Measurements from ENCODE around the gene DMWD. TPM values are rescaled to one million over a fixed set of nuclear protein-coding genes. Genes with fewer than 3 reads are reported as not detected.
A peak's percentile ranks its signal among the peaks of the same experiment; 100 is the strongest.

DMWD gene
- total and polyA plus RNA-seq, 12 donors, result 44.6 to 78.1 (median 68.0) TPM

DNA sequence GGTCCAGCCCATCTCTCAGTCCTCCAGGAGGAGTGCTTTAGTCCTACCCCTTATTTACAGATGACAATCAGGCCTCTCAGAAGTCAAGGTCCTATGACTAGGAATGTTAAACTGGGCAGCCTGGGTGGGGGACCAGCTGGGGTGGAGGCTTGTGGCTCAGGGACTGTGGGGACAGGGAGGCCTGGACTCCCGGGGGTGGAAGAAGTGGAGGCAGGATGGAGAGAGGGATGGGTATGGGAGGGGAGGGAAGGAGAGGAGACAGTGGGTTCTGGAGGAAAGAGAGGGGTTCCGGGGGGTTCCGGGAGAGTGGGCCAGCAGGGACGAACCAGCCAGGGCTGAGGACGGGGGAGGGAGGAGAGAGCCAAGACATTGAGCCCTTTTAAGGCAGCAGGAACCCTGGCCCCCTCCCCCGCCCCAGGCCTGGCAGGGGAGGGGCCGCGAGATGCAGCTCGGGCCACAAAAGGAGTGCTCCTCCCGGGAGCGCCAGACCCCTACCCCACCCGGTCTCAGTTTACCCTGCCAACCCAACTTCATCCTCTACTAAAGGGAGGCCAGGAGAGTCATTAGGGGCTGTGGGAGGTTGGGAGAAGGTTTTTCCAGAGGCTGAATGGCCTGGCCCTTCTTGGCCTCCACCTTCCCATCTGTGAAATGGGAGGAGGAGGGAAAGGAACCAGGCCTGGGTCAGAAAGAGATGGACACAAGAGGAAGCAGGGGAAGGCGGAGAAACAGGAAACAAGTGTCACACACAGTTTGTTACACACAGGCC, 12.0 kb downstream of the DMWD start:
- intact Hi-C loops (cut with DNase I), result no loop called here
- Histone ChIP-seq H3K27me3 (peaks cover 0 to 94% (median 0%) of the 10 kb centered on the region in 7 donors), H3K4me3 (peak overlapping the region; percentile 49 to 87 (median 69)), H3K36me3 (peaks cover 0 to 44% (median 27%) of the 10 kb centered on the region in 9 donors), H3K27ac (peak overlapping the region in 9 of 10 donors; percentile 14 to 96 (median 93)), H3K4me1 (peaks cover 24 to 65% (median 54%) of the 10 kb centered on the region in 9 donors), H3K9me3 (no peaks in the 10 kb centered on the region)
- TF ChIP-seq, protein P1, sequence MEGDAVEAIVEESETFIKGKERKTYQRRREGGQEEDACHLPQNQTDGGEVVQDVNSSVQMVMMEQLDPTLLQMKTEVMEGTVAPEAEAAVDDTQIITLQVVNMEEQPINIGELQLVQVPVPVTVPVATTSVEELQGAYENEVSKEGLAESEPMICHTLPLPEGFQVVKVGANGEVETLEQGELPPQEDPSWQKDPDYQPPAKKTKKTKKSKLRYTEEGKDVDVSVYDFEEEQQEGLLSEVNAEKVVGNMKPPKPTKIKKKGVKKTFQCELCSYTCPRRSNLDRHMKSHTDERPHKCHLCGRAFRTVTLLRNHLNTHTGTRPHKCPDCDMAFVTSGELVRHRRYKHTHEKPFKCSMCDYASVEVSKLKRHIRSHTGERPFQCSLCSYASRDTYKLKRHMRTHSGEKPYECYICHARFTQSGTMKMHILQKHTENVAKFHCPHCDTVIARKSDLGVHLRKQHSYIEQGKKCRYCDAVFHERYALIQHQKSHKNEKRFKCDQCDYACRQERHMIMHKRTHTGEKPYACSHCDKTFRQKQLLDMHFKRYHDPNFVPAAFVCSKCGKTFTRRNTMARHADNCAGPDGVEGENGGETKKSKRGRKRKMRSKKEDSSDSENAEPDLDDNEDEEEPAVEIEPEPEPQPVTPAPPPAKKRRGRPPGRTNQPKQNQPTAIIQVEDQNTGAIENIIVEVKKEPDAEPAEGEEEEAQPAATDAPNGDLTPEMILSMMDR (IDR thresholded peaks at IDR 0.05), result no peak
- no peak for ATAC-seq
- no peak for DNase-seq
- 23 to 34% methylated on average over 11 to 13 of the region's 13 CpGs for WGBS, 2 donors

DNA sequence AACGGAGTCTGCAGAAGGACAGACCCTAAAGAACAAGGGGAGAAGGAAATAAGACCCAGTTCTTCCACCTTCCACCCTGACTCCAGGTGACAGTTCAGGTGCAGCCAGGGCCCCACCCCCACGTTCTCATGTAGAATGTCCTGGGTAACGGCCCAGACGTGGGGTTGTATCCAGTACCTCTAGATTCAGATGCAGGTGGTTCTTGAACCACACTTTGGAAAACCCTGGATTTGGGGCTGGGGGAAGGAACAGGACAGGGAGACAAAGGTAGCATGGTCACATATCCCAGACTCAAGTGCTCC, 12.5 kb downstream of the DMWD start:
- H3K27ac ChIP-seq, result peak overlapping the region in 6 of 10 donors; percentile 23 to 96 (median 68)
- H3K4me1 ChIP-seq, result peaks cover 24 to 60% (median 49%) of the 10 kb centered on the region in 9 donors
- DNase-seq, result no peak
- peaks cover 0 to 90% (median 0%) of the 10 kb centered on the region in 7 donors for H3K27me3 ChIP-seq
- TF ChIP-seq, protein P1 (IDR thresholded peaks at IDR 0.05), result no peak
- 47 to 63% methylated on average over 4 of the region's 4 CpGs for WGBS, 2 donors
- H3K9me3 ChIP-seq, result no peaks in the 10 kb centered on the region
- ATAC-seq, result no peak
- intact Hi-C loops (cut with DNase I), result no loop called here
- H3K36me3 ChIP-seq, result peaks cover 0 to 40% (median 24%) of the 10 kb centered on the region in 9 donors
- peak overlapping the region in 9 of 10 donors; percentile 49 to 87 (median 70) for H3K4me3 ChIP-seq

DNA sequence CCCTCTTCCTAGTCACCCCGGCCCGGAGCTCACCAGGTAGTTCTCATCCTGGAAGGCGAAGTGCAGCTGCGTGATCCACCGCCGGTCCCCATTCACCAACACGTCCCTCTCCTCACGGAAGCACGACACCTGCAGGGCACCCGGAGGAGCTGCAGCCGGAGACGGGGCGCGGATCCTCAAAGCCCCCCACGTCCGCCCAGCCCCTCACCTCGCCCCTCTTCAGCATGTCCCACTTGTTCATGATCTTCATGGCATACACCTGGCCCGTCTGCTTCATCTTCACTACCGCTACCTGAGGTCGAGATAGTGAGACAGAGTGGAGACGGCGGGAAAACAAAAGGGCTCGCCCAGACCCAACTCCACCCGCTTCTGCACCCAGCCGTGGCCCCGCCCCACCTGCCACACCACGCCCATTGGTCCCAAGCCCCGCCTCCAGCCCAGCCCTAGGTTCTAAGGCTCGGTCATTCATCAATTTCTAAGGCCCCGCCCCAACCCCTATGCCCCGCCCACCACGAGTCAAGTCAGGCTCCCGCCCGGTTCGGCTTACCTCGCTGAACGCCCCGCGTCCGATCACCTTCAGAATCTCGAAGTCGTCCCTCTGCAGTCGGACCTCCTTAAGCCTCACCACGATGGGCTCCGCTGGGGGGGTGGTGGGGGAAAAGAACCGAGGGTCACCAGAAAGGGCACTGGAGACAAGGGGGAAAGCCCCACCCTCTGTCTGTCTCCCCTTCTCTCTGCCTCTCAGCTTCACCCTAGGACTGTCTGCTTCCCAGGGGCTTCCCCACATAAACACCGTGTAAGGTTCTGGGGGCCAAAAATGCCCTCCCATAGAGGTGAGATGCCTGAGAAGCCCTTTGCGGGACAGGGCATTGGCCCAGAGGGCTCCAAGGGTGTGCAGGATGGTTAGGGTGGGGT, 13.2 kb downstream of the DMWD start:
- Histone ChIP-seq H3K36me3 (peaks cover 0 to 43% (median 30%) of the 10 kb centered on the region in 9 donors), H3K4me3 (peak overlapping the region in 6 of 10 donors; percentile 49 to 87 (median 69)), H3K4me1 (peaks cover 20 to 54% (median 42%) of the 10 kb centered on the region in 9 donors), H3K27me3 (peaks cover 0 to 90% (median 0%) of the 10 kb centered on the region in 7 donors), H3K27ac (peak overlapping the region in 6 of 10 donors; percentile 23 to 96 (median 68)), H3K9me3 (no peaks in the 10 kb centered on the region)
- intact Hi-C loops (cut with DNase I), result no loop called here
- ATAC-seq (peak; percentile 26 to 53 (median 36)), DNase-seq (peak; percentile 76 to 81)
- WGBS, 2 donors, result 17 to 23% methylated on average over 48 of the region's 48 CpGs
- TF ChIP-seq, protein P1 (IDR thresholded peaks at IDR 0.05), result peak in 8 of 9 donors; percentile 47 to 62 (median 54)

DNA sequence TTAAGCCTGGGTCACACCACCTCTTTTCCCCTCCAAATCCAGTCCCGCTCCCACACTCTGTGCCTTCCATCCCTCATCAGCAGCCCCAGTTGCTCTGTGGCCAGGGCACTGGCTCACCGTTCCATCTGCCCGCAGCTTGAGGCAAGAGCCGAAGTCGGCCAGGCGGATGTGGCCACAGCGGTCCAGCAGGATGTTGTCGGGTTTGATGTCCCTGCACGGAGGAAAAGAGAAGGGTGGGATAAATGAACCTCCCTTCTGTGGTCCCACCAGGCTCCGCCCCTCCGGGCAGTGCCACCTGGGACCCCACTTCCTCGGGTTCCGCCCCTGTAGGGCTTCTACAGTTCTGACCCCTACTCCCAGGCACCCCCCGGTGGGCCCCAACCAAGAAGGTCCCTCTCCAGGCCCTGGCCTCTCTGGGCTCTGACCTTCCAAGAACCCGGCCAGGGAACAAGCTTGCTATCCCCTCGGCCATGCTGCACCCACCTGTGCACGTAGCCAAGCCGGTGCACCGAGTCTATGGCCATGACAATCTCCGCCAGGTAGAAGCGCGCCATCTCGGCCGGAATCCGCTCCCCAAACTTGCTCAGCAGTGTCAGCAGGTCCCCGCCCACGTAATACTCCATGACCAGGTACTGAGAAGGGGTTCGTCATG, 14.5 kb downstream of the DMWD start:
- no peak overlapping the region for H3K27ac ChIP-seq
- H3K36me3 ChIP-seq, result peaks cover 0 to 54% (median 30%) of the 10 kb centered on the region in 9 donors
- intact Hi-C loops (cut with DNase I), result no loop called here
- H3K9me3 ChIP-seq, result no peaks in the 10 kb centered on the region
- ATAC-seq, result no peak
- TF ChIP-seq, protein P1 (IDR thresholded peaks at IDR 0.05), result no peak
- H3K4me1 ChIP-seq, result peaks cover 8 to 44% (median 29%) of the 10 kb centered on the region in 9 donors
- H3K27me3 ChIP-seq, result peaks cover 0 to 90% (median 0%) of the 10 kb centered on the region in 7 donors
- DNase-seq, result no peak
- no peak overlapping the region for H3K4me3 ChIP-seq
- WGBS, 2 donors, result 95 to 96% methylated on average over 28 of the region's 28 CpGs

Measured in heart right ventricle (tissue), 16 donors.